ENCODE measurements around the gene RIT2. TPM values are rescaled to one million over a fixed set of nuclear protein-coding genes. Genes with fewer than 3 reads are reported as not detected.
A peak's percentile ranks its signal among the peaks of the same experiment; 100 is the strongest.

The RIT2 gene
- polyA plus RNA-seq, 1 donor from 2014 or later: 1.1 TPM

GRCh38 chr18:42756214-42756613 lies 359.3 kb downstream of the RIT2 start:
- Histone ChIP-seq H3K27me3 (ENCODE audit: insufficient read depth, low read depth, low read length) (no peaks in the 10 kb centered on the region), H3K4me2 (ENCODE audit: low read length) (no peak overlapping the region), H3K9ac (ENCODE audit: low read length) (no peak overlapping the region), H4K20me1 (ENCODE audit: insufficient read depth) (no peaks in the 10 kb centered on the region), H3K36me3 (ENCODE audit: insufficient read depth, low read length) (no peaks in the 10 kb centered on the region), H3K9me2 (ENCODE audit: insufficient read depth, low read length) (no peaks in the 10 kb centered on the region), H3K4me3 (ENCODE audit: low read length) (peak overlapping the region; percentile 15), H2AFZ (ENCODE audit: low read depth, low read length) (peak overlapping the region; percentile 46), H3K27ac (ENCODE audit: low read length) (peak overlapping the region; percentile 73), H3K79me2 (replicated peaks; ENCODE audit: insufficient read depth, low read length) (no peaks in the 10 kb centered on the region), H3F3A (ENCODE audit: insufficient read depth, low read length, poor library complexity, severe bottlenecking) (no peaks in the 10 kb centered on the region), H3K9me3 (ENCODE audit: low read length) (no peaks in the 10 kb centered on the region)
- TF ChIP-seq EP300 (conservative IDR thresholded peaks at IDR 0.05; ENCODE audit: poor library complexity, severe bottlenecking): peak; percentile 36
- no peak for TF ChIP-seq REST (IDR thresholded peaks at IDR 0.05; ENCODE audit: borderline replicate concordance)

GRCh38 chr18:42752916-42753315 lies 362.6 kb downstream of the RIT2 start:
- H3K36me3 ChIP-seq (ENCODE audit: insufficient read depth, low read length): no peaks in the 10 kb centered on the region
- H3K4me3 ChIP-seq (ENCODE audit: low read length): no peak overlapping the region
- TF ChIP-seq TAF1 (IDR thresholded peaks at IDR 0.05; ENCODE audit: low read depth) (no peak), SMC3 (conservative IDR thresholded peaks at IDR 0.05; ENCODE audit: poor library complexity) (no peak), EZH2 (IDR thresholded peaks at IDR 0.05; ENCODE audit: borderline replicate concordance, insufficient read depth, low read length, poor library complexity, severe bottlenecking) (no peak), EP300 (conservative IDR thresholded peaks at IDR 0.05; ENCODE audit: poor library complexity, severe bottlenecking) (no peak), MXI1 (conservative IDR thresholded peaks at IDR 0.05; ENCODE audit: poor library complexity, severe bottlenecking) (no peak), REST (IDR thresholded peaks at IDR 0.05; ENCODE audit: borderline replicate concordance) (no peak), CTCF (IDR thresholded peaks at IDR 0.05; ENCODE audit: poor library complexity, severe bottlenecking) (no peak), POLR2AphosphoS5 (IDR thresholded peaks at IDR 0.05) (no peak), RAD21 (conservative IDR thresholded peaks at IDR 0.05) (no peak)
- H2AFZ ChIP-seq (ENCODE audit: low read depth, low read length): no peak overlapping the region
- H3F3A ChIP-seq (ENCODE audit: insufficient read depth, low read length, poor library complexity, severe bottlenecking): no peaks in the 10 kb centered on the region
- no peaks in the 10 kb centered on the region for H3K9me3 ChIP-seq (ENCODE audit: low read length)
- H3K9me2 ChIP-seq (ENCODE audit: insufficient read depth, low read length): no peaks in the 10 kb centered on the region
- no peak overlapping the region for H3K27ac ChIP-seq (ENCODE audit: low read length)
- H4K20me1 ChIP-seq (ENCODE audit: insufficient read depth): no peaks in the 10 kb centered on the region
- H3K4me2 ChIP-seq (ENCODE audit: low read length): no peak overlapping the region
- H3K79me2 ChIP-seq (replicated peaks; ENCODE audit: insufficient read depth, low read length): no peaks in the 10 kb centered on the region
- H3K27me3 ChIP-seq (ENCODE audit: insufficient read depth, low read depth, low read length): no peaks in the 10 kb centered on the region
- no peak overlapping the region for H3K9ac ChIP-seq (ENCODE audit: low read length)
